NCI-H1105 (cell line): Measurements from ENCODE around the gene RALGPS1.

Experiments used
- DNase-seq: peaks from one replicate; lab custom pipeline; 2025; lab: John Stamatoyannopoulos, UW

Gene RALGPS1

DNA sequence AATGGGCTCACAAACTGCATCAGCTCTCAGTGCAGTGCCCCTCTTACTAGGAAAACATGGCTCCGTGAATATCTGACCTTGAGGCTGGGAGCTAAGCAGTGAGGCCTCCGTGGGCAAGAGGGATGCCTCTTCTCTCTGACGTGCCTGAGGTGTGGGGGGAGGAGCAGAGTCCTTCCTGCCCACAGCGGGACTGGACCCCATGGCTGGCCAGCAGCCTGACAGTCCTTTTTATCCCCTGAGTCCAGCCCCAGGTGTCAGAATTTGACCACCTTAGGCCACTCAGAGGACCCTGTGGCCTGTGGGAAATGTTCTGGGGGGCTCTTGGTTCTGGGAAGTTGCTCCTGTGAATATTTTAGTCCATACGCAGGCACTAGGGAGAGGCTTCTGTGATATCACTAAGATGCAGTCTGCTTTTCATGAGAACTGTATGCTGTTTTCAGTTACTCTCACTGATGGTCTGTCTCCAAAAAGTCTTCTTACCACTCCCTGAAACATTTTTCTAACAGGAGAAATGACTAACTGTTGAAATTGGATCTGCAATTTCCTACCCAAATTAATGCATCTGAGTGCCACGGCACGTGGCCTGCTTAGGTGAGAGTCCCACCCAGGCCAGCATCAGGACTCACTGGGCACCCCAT, 184.5 kb downstream of the RALGPS1 start:
- no peak for DNase-seq

DNA sequence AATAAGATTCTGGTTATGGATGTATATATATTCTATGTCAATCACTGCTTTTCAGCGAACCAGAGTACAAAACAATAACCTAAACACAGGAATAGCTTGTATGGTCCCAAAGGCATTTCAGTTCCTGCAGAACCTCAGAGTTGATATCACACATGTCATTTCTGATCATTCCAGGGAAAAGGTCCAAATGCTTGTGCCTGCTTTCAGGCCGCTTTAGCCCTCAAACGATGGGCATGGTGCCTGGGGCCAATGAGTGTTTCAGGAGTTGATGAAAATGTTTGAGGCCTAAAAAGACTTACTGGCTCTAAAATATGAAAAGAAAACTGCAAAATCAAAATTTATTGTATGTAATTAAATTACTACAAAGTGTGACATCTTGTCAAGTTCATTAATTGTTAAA, 185.1 kb downstream of the RALGPS1 start:
- no peak for DNase-seq

DNA sequence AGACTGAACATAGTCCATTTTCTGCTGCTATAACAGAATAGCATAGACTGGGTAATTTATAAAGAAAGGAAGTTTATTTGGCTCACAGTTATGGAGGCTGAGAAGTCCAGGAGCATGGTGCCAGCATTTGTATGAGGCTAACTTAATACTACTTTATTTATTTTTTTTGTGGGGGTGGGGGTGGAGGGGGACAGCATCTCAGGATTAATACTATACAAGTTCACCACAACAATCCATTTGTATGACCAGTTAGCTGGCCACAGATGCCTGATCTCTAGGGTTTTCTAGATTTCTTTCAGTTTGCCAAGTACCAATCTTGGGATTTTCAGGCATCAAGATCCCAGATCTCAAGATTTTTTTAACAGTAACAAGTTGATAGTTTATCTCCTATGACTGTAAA, 187.6 kb downstream of the RALGPS1 start:
- no peak for DNase-seq

DNA sequence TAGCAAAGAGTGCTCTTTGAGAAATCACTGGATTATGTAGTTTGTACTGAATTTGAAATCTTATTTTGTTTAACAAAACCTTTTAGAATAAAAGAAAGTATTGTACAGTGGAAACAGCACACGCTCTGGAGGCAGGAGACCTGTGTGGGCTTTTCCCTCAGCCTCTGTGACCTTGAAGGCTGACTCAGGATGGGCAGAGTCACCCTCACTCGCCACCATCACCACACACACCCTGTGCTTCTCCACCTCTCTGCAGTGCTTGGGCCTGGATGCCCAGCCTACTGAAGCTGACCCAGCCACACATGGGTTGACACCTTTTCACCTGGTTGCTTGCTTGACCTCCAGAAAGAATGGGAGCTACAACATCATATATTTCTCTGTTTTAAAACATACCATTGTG, 188.2 kb downstream of the RALGPS1 start:
- DNase-seq = no peak

DNA sequence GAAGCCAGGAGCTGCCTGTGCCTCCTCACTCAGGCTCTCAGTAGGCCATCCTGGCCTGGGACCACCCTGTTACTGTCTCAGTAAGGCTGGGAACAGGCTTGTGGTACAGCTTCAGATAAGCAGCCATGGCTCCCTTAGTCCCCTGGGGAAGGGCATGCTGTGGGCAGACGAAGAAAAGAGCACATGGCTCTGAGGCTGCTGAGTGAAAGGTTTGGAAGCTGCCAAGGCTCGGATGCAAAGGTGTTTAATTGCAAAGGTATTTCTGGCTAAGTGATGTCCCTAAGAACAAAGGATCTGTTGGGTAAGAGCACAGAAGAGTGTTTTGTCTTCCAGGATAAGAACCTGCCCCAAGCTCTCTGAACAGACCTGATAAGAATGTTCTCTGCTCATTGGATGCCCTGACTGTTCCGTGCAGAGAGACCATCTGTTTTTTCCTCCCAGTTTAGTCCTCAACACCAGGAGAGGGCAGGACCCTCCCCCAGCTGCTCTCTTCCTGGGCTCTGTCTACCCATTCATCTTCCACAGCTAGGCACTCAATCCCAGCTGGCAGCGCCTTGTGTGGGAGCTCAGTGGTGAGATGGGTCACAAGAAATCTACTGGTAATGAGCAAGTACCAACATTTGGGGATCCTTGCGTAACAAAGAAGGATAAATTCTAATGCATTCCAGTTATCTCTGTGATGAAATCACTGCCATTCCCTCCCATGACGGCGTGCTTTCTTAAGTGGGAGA, 190.2 kb downstream of the RALGPS1 start:
- DNase-seq = no peak

DNA sequence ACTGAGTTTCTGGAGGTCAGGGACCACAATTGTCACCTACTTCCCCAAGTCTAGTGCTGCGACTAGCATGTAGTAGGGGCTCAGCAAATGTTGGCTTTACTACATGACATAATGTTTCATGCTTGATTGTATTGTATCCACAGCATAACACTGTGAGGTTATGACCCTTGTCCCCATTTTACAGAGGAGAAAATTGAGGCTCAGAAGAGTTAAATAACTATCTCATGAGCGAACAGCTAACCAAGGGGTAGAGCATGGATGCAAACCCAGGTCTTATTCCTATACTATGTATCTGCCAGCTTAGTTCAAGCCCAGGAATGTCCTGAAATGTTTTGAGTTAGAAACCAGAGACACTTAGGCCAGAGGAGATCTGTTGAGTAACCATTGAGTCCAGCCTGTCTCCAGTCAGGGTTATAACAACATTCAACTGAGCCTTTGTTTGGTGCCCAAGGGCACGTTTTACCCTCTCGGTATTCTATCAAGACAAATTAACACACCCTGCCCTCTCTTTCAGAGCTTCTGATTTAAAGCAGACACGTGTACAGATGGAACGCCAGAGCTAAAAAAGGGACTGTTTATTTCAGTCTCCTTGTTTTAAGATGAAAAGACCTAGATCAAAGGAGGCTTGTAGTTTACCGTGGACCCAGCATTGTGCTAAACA, 191.4 kb downstream of the RALGPS1 start:
- DNase-seq = no peak

DNA sequence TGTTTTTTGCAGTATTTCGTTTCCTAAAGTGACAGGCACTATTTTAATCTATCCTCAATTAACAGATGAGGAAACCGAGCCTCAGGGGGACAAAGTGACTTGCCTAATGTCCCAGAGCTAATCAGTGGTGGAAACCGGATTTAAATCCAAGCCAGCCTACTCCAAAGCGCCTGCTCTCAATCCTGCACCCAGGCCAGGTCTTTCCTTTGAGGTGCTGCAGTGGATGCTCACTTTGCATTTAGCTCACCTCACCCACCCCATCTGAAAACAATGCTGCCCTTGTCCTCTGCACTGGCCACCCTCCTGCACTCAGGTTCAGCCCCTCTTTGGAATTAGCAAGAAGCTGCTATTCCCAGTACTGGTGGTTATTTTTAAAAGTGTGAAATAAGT, 191.9 kb downstream of the RALGPS1 start:
- no peak for DNase-seq

DNA sequence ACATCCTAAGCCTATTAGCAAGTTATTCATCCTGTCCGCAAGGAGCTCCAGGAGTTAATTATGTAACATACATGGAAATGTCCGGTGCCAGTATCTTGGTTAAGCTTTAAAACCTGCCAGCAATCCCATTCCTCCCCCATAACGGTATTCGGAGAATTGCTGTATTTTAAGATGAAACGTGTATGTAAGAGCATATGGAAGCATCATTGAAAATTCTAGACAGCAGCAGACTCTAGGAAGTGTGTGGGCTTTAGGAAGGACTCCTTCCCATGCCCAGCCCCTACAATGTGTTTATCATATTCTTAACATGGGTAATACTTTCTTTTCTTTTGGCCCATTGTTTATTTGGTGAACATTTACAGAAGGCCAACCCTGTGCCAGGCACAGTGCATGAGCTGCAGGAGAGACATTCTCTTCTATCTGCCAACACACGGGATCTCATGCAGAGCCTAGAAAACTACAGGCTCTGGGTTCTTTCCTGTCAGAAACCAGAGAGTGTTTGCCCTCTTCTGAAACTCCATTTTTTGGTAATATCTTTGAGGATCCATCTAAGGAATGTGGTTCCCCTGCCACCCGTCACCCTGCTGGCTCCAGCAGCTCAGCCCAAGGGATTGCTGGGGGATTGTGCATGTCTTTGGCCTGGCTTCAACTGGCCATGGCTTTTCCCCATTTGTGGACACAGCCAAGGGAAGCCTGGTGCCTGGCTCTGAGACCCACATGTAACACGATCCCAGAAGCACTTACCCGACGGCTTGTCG, 192.8 kb downstream of the RALGPS1 start:
- DNase-seq = no peak

DNA sequence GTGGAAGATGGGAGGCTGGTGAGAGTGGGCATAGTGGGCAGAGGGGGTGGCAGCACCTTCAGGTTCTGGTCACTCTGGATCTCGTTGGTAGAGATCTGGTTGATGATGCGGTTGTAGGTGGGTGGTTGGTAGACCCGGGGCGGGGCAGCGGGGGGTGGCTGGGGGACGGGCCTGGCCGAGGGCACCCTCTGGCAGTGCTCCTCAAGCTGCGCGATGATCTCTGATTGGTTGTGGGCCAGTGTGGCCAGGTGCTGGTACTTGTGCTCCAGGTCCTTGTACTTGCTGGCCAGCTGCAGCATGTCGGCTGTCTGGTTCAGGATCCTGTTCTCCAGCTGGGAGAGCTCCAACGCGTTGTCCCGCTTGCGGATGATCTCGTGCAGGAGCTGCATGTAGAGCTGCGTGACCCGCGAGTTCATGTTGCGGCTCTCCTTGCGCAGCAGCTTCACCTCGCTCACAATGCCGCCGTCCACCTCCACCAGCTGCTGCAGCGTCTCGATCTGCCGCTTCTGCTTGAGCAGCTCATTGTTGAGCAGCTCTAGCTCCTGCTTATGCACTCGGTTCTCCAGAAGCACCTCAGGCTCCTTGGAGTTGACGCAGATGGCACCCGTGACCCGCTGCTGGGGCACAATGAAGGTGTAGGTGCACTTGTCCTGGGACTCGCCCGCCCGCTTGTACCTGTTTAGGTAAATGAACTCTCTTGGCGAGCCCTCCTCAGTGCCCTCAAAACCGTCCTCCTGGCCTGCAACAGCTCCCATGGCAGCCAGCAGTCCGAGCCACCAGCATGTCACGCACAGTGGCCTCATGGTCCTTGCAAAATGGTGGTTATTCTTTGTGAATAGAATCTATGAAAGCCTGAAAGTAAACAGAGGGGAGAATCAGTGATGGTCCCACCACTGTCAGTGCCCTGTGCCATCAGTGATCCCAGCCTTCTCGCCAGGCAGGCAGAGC, 193.6 kb downstream of the RALGPS1 start:
- no peak for DNase-seq

DNA sequence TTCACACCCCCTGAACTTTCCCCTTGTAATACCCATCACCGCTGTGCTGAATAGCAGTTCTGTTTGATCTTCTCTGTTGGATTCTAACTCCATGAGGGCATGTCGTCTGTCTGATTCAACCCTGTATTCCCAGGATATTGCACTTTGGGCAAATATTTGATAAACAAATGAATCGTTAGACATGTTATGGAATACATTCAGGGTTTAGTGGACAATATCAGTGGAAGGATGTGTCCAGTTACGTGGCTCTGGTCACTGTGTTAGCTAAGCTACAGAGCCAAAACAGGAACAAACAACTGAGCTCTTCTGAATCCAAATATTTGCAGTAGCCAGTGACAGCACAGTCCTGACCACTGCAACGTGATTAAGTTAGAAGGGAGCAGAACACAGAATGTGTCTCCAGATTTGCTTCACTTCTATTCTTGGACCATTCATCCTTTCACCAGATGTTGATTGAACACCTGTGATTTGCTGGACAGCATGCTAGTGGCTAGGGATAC, 194.7 kb downstream of the RALGPS1 start:
- no peak for DNase-seq

DNA sequence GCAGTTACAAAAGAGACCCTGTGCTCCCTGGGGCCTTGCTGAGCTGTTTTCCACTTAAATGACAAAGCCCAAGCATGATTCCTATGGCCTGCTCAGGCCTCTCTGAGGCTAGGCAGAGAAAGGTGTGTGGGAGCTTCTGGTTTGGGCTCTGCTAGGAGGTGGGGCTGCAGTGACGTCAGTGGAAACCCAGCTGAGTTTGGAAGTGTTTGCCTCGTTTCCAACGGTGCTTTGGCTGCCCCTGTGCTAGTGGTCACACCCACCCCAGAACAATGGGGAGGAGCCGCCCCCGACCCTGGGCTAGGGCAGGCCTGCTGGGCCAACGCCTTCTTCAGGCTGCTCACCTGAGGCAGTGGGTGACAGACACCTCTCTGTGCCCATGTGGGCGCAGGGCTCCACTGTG, 197.5 kb downstream of the RALGPS1 start:
- DNase-seq = no peak

DNA sequence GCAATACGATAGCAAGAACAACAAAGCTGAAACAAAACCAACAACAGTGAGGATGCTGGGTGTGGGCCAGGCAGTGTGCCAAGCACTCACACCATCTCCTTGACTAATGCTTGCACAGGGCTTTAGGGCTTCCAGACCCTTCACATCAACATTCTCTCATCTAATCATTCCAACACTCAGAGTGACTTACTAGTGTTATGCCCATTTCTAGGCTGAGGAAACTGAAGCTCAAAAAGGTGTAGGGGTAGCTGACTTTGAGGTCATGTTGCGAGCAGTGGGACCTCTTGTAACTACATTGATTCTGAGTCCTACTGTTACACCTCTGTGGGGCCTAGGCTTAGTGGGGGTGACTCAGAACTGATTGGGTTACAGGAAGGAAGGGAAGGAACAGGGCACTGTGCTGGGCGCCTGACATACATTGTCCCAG, 198.2 kb downstream of the RALGPS1 start:
- DNase-seq = no peak

DNA sequence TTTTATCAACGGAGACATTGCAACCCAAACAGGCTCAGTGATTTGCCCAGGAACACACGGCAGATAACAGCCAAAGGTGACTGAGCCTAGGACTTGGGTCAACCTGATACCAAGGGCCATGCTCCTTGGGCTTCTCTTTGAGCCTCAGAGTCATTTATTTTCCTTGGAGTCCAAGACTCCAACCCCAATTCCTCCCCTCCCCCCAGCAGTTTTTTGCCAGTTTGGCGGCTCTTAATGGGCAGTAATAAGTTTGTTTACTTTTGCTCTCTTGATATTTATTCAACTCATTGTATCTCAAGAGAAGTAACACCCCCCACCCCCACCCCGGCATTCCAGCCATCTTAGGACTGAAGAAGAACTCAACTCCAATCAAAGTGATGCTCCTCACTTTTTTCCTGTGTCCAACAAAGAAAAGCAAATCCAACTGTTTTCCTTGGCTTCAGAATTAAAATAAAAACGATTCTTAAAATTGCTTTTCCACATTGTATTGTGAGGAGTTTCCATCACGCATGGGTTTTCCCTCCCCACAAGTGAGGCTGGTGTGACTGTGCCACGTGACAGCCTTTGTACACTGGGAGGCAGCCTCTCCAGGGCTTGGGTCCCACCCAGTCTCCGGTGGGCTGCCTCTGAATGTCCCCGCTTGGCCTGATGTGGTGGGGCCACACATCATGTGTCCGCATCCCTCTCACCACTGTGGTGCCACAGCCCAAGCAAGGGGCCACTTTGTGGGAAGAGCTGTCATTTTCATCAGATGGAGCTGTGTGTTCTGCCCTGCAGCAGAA, 198.8 kb downstream of the RALGPS1 start:
- no peak for DNase-seq

DNA sequence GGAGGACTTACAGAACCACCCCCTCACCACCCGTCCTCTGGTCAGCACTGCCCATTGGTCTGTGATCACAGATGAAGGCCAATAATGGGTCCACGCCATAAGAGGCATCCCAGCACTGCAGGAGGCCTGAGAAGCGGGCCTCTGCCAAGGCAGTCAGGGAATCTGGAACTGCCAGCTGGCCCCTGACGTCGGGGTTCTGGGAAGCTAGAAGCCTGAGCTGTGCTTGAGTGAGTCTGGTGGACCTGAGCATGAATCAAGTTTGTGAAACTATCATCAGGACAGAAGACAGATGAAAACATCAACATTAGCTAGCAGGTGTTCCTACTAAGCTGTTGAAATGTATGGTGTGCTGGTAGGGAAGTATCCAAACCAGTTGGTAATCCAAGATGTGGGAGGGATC, 200.0 kb downstream of the RALGPS1 start:
- no peak for DNase-seq

DNA sequence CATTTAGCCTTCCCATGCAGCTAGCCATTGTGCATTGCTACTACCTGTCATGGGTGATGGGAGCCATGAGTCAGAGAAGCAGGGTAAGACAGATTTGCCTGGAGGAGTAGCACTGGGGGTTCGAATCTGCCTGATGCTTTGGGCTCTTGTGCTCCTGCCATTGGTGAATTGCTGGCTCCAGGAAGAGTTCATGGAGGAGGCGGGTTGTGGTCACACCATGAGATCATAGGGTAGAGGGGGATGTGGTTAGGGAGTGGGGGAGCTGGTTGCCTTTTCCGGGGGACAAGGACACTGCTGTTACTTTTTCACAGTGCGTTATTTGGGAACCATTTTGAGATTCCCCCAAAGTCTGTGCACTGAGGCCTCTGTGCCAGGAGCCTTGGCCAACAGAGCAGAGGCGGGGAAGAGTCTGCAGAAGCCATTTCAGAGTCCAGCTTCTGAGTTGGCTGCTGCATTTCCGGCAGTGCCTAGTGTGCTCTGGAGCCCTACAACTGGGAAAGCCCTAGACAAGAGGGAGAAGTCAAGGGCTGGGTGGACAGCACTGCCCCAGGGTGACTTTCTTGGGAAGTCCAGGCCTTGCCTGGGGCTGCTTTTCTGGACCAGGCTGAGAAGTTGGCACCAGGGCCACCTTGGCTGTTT, 201.6 kb downstream of the RALGPS1 start:
- no peak for DNase-seq

DNA sequence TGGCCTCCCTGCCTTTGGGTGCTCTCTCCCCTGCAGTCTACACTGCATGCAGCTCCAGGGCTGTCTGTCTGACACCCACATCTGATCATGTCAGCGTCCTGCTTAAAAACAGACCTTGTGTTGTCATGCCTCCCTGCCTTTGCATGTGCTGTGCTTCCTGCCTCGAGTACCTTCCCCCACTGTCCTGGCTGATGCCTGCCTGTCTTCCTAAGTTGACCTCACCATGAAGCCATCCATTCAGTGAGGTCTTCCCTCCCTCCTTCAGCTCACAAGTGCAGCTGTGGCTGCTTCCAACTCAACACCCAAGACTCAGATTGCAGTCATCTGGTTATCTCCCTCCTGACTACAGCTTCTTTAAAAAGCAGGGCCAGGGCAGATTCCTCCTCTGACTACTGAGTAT, 202.4 kb downstream of the RALGPS1 start:
- DNase-seq = no peak

DNA sequence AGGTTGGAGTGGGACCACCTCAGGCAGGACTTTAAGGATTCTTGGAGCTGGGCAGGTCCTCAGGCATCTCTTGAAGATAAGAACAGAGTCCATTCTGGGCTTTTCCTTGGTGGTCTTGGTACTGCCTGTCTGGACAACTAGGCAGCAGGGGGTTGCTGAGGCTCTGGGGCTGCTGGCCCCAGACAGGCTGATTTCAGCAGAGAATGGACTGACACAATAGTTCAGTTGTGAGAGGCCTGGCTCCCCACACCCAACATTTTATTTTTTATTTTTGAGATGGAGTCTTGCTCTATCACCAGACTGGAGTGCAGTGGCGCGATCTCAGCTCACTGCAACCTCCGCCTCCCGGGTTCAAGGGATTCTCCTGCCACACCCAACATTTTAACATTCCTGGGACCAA, 203.2 kb downstream of the RALGPS1 start:
- DNase-seq = no peak

DNA sequence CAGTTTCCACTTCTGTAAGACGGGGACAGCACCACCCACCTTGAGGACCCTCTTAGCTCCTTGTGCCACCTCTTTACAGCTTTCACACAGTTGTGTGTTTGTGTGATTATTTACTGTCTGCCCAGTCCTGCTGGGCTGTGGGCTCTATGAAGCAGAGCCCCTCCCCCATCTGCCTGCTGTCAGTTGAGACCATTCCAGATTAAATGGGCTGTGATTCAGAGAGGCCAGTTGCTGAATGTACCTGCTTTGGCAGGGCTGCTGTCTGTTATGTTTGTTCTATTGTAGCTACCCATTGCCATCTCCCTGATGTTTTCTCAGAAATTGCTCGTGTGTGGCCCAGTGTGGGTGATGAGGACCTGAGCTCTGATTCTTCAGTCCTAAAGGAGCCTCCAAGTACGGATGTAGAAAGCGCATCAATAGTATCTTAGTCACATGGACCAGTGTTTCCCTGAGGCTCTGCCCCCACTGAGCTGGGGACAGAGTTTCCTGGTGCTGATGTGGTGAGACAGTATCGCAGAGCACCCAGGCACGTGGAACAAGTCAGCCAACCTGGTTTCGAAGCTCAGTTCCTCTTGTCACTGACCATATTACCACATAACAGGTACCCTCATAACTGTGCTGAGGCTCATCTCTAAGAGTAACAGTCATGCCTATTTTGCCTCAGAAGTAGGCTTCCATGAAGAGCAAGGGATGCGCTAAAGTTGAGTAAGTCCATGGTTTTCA, 204.2 kb downstream of the RALGPS1 start:
- no peak for DNase-seq

DNA sequence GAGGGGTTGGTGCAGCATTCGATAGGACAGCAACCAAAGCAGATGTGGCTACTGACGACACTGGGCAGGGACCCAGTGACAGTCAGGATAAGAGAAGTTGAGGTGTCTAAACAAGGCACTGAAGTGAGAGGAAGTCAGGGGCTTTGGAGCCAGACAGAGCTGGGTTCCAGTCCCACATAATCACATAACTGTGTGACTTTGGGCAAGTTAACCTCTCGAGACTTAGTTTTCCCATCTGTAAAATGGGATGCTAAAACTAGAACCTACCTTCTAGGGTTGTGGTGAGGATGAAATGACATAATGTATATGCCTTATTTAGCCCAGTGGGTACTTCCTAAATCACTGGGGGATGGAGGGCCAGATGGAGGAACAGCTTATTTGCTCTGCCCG, 204.7 kb downstream of the RALGPS1 start:
- DNase-seq = no peak
